GM19238 (cell line): ENCODE data around the gene TMEM47.

Experiments
- DNase-seq: peaks from one replicate; pipeline ENCODE4 v3.0.0; 2011; ENCODE audit warnings: low spot score; ENCODE audit not compliant: insufficient read length

The TMEM47 gene

GRCh38 chrX:34586346-34586911 lies 70.7 kb downstream of the TMEM47 start:
- no peak for DNase-seq

GRCh38 chrX:34585561-34585960 lies 71.5 kb downstream of the TMEM47 start:
- no peak for DNase-seq

- DNase-seq: no peak
Measured at GRCh38 chrX:34584781-34585180, 72.3 kb downstream of the TMEM47 start.

- no peak for DNase-seq
Measured at GRCh38 chrX:34580069-34580468, 77.0 kb downstream of the TMEM47 start.

- no peak for DNase-seq
Measured at GRCh38 chrX:34578237-34578636, 78.8 kb downstream of the TMEM47 start.
